H1 (cell line): ENCODE data around the gene ACADVL. TPM values are rescaled to one million over a fixed set of nuclear protein-coding genes. Genes with fewer than 3 reads are reported as not detected.
A peak's percentile ranks its signal among the peaks of the same experiment; 100 is the strongest.

Source experiments
- ATF2 ChIP-seq: IDR thresholded peaks from 2 replicates; pipeline ENCODE4 v1.6.1; 2012; ENCODE audit warnings: low read length, inconsistent platforms
- BACH1 ChIP-seq: IDR thresholded peaks from 2 replicates; pipeline ENCODE4 v1.6.1; 2012; ENCODE audit warnings: low read length, improper control_type of control experiment
- BRCA1 ChIP-seq: IDR thresholded peaks from 2 replicates; pipeline ENCODE4 v1.6.1; 2012; ENCODE audit warnings: low read depth, low read length, improper control_type of control experiment
- CTCF ChIP-seq, 3 experiments: IDR thresholded peaks; 1 replicate in 2 of 3; 2 replicates in 1 of 3; pipeline versions ENCODE4 v1.5.1 to v1.6.1; 2011; ENCODE audit warnings: low read length in 3 of 3, mild to moderate bottlenecking in 3 of 3, inconsistent platforms in 2 of 3, low read depth in 1 of 3, moderate library complexity in 1 of 3; ENCODE audit not compliant: insufficient read depth in 1 of 3; ENCODE audit errors: control extremely low read depth in 1 of 3
- EP300 ChIP-seq, 2 experiments: IDR thresholded peaks; 1 replicate in 1 of 2; 2 replicates in 1 of 2; pipeline ENCODE4 v1.6.1; 2011 to 2012; ENCODE audit warnings: low read depth in 2 of 2, low read length in 2 of 2, mild to moderate bottlenecking in 2 of 2, borderline replicate concordance in 1 of 2, inconsistent platforms in 1 of 2, moderate library complexity in 1 of 2
- JUN ChIP-seq: IDR thresholded peaks from 2 replicates; pipeline ENCODE4 v1.6.1; 2011; ENCODE audit warnings: low read depth, mild to moderate bottlenecking, improper control_type of control experiment, low read length
- KDM5A ChIP-seq: fragments of 200-600 bp; IDR thresholded peaks from 2 replicates; pipeline ENCODE4 v1.7.1; 2012; ENCODE audit warnings: mild to moderate bottlenecking, low read length, inconsistent platforms, mixed read lengths
- PHF8 ChIP-seq: fragments of 200-600 bp; sonication (generic); conservative IDR thresholded peaks from 2 replicates; pipeline ENCODE4 v1.7.1; 2012; ENCODE audit warnings: low read depth, mild to moderate bottlenecking, inconsistent platforms, low read length, moderate library complexity
- POU5F1 ChIP-seq: IDR thresholded peaks from 2 replicates; pipeline ENCODE4 v1.6.1; 2011; ENCODE audit warnings: low read depth, mild to moderate bottlenecking, low read length, moderate library complexity
- RNF2 ChIP-seq: fragments of 200-900, 300-1000 bp; sonication (generic); IDR thresholded peaks from 2 replicates; pipeline ENCODE4 v1.7.1; 2016; ENCODE audit warnings: borderline replicate concordance, low read depth, mild to moderate bottlenecking, antibody characterized with exemption, low read length; ENCODE audit not compliant: poor library complexity, severe bottlenecking; ENCODE audit errors: missing control alignments
- SIN3A ChIP-seq, 2 experiments: IDR thresholded peaks in 1 of 2; conservative IDR thresholded peaks in 1 of 2; 2 replicates each; pipeline ENCODE4 v1.6.1; 2011 to 2012; ENCODE audit warnings: low read length in 2 of 2, improper control_type of control experiment in 1 of 2, low read depth in 1 of 2, mild to moderate bottlenecking in 1 of 2
- SP1 ChIP-seq: IDR thresholded peaks from 2 replicates; pipeline ENCODE4 v1.6.1; 2011; ENCODE audit warnings: low read depth, low read length
- SP2 ChIP-seq: IDR thresholded peaks from 2 replicates; pipeline ENCODE4 v1.6.1; 2012; ENCODE audit warnings: mild to moderate bottlenecking, low read length, inconsistent platforms
- SRF ChIP-seq: IDR thresholded peaks from 2 replicates; pipeline ENCODE4 v1.6.1; 2011; ENCODE audit warnings: mild to moderate bottlenecking, low read depth, low read length, moderate library complexity
- TAF7 ChIP-seq: optimal IDR thresholded peaks from 2 replicates; pipeline ENCODE3; 2011; ENCODE audit warnings: low read depth, mild to moderate bottlenecking, inconsistent platforms, low read length, moderate library complexity, borderline replicate concordance
- YY1 ChIP-seq: IDR thresholded peaks from 2 replicates; pipeline ENCODE4 v1.6.1; 2011; ENCODE audit warnings: low read depth, mild to moderate bottlenecking, low read length
- ZNF274 ChIP-seq: IDR thresholded peaks from 2 replicates; pipeline ENCODE4 v1.7.0; 2012; ENCODE audit warnings: low read length, borderline replicate concordance; ENCODE audit errors: extremely low read depth
- polyA plus RNA-seq, 7 experiments: library from polyadenylated mRNA; depleted of rRNA in 3 of 7; stranded (reverse) in 5 of 7; unstranded in 2 of 7; fragments of >200 nt in 5 of 7; fragments of 200-250 nt in 2 of 7; gene quantifications; 1 replicate in 5 of 7; 2 replicates in 1 of 7; 4 replicates in 1 of 7; pipeline versions ENCODE4 v1.2.1 to v1.2.3, GENCODE V29; 2011 to 2013; ENCODE audit warnings: missing spikeins in 2 of 7, mixed read lengths in 2 of 7
- total RNA-seq: library from RNA; stranded (reverse); fragmentation: NEBNext Ultra II Directional; extraction: Animal tissue kit (Norgen Biotek cat#: 25700); gene quantifications from 2 replicates; pipeline ENCODE4 v1.2.1, GENCODE V29; 2021
- TF ChIP-seq, protein P1 (sequence below): IDR thresholded peaks from 2 replicates; pipeline ENCODE4 v1.6.1; 2012; ENCODE audit warnings: inconsistent platforms

The ACADVL gene
- total and polyA plus RNA-seq, 2 of the 8 experiments (the other 6 are each of a cell fraction or from before 2014, with no cell fraction given), result 181 to 231 TPM

DNA sequence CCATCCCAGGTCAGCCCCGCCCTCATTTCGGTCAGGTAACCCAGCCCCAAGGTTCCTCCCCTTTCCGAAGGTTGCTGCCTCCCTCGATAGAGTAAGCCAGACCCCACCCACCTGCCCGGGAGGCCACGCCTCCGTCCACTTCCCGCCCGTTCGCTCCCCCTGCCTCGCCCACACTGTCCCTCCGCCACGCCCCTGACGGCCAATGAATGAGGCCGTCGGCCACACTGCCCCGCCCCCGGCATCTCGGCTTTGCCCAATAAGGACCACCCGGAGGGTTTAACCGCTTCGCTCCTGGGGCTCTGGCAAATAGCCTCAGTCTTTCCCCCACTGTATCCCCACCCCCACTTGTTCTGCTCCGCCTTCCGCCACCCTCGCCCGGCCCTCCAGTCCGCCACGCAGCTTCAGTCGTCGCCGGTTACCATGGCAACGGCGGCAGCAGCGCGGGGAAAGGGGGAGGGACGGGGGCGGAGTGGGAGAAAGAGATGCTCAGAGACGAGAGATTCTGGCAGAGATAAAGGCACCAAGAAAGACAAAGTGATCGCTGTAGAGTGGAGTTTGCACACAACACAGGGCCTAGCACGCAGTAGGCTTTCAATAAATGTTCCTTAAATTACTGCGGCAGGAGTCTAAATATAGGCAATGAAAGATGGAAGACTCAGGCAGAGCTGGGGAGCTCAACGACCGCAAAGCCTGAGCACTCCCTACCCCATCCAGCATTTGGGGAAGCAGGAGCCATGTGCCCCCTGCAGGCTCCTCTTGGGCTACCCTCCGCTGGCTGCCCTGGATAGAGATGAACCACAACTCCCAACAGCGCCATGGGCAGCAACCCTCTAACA is 5.2 kb upstream of the ACADVL start (continued):
- TF ChIP-seq PHF8 (no peak), SP2 (no peak), BRCA1 (no peak), POU5F1 (no peak), TAF7 (no peak), CTCF (IDR thresholded peaks at IDR 0.05; ENCODE audit: control extremely low read depth in 1 of 3, insufficient read depth in 1 of 3, low read depth in 1 of 3, low read length in 3 of 3) (peak; percentile 32 to 76 (median 63)), RNF2 (no peak), KDM5A (no peak), ATF2 (no peak), YY1 (peak; percentile 73; the same call in 1 of the 2 replicates), SP1 (peak; percentile 83; the same call in 1 of the 2 replicates), ZNF274 (no peak), SIN3A (conservative IDR thresholded peaks at IDR 0.05 in 1 of 2, IDR thresholded peaks at IDR 0.05 in 1 of 2; ENCODE audit: low read depth in 1 of 2, low read length in 2 of 2) (peak; percentile 55 to 94; a peak in 1 of 4 replicates), BACH1 (no peak; the same call in 1 of the 2 replicates), SRF (no peak), JUN (no peak), EP300 (IDR thresholded peaks at IDR 0.05; ENCODE audit: borderline replicate concordance in 1 of 2, low read depth in 2 of 2, low read length in 2 of 2) (peak in 1 of 2 experiments; percentile 7; a peak in 1 of 3 replicates)
- TF ChIP-seq, protein P1, sequence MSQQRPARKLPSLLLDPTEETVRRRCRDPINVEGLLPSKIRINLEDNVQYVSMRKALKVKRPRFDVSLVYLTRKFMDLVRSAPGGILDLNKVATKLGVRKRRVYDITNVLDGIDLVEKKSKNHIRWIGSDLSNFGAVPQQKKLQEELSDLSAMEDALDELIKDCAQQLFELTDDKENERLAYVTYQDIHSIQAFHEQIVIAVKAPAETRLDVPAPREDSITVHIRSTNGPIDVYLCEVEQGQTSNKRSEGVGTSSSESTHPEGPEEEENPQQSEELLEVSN, result no peak; the same call in 1 of the 2 replicates
